ENCODE results near the gene TNFRSF18. TPM values are rescaled to one million over a fixed set of nuclear protein-coding genes. Genes with fewer than 3 reads are reported as not detected.

TNFRSF18 gene
- total and polyA plus RNA-seq, 4 donors: 1.0 to 1.3 (median 1.1) TPM; not detected in 1

DNA sequence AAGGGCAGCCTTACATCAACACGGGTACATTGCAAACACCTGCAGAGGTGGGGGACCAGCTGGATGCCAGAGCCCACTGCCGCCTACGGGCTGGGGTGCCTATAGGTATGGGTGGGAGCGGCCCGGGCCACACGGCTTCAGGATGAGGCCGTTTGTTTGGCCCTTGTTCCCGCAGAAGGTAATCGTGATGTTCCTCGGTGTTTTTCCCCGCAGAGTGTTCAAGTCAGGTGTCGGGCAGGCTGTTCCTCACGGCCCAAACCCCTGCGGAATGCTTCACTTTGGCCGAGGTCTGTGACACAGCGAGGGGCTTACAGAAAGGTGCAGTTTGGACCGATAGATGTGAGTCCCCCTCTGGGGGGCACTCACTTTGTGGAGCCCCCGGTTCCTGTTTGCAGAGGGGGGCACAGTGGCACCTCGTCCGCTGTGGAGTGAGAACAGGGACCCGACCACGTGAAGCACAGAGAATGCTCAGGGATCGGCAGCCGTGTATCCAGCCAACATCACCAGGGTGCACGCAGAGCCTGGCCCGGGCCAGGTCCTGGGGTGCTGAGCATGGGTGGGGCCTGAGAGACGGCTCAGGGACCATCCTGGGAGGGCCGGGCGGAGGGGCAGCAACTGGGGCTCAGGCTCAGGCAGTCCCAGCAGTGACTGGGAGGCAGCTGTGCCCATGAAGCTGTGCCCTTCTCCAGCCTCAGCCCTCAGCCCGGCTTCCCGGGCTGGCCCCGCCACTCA is 33.2 kb downstream of the TNFRSF18 start:
- intact Hi-C loops (cut with DNase I): no loop called here
- Histone ChIP-seq H3K4me3 (ENCODE audit: low read length in 2 of 2) (no peak overlapping the region), H3K4me1 (ENCODE audit: control insufficient read depth in 1 of 2, insufficient read depth in 2 of 2, low read length in 2 of 2) (no peaks in the 10 kb centered on the region), H3K27me3 (ENCODE audit: control insufficient read depth in 1 of 2, insufficient read depth in 2 of 2, low read length in 1 of 2) (peaks cover 0 to 1% of the 10 kb centered on the region in 2 donors), H3K36me3 (ENCODE audit: control insufficient read depth in 1 of 2, insufficient read depth in 2 of 2, low read length in 1 of 2) (no peaks in the 10 kb centered on the region), H3K9me3 (ENCODE audit: control insufficient read depth, low read length) (no peaks in the 10 kb centered on the region), H3K27ac (ENCODE audit: low read depth in 1 of 2, low read length in 2 of 2) (no peak overlapping the region)
- peak; percentile 42 to 70 for DNase-seq
- 33 to 47% methylated on average over 32 of the region's 32 CpGs for WGBS, 2 donors
- ATAC-seq (ENCODE audit: low FRiP score): no peak

DNA sequence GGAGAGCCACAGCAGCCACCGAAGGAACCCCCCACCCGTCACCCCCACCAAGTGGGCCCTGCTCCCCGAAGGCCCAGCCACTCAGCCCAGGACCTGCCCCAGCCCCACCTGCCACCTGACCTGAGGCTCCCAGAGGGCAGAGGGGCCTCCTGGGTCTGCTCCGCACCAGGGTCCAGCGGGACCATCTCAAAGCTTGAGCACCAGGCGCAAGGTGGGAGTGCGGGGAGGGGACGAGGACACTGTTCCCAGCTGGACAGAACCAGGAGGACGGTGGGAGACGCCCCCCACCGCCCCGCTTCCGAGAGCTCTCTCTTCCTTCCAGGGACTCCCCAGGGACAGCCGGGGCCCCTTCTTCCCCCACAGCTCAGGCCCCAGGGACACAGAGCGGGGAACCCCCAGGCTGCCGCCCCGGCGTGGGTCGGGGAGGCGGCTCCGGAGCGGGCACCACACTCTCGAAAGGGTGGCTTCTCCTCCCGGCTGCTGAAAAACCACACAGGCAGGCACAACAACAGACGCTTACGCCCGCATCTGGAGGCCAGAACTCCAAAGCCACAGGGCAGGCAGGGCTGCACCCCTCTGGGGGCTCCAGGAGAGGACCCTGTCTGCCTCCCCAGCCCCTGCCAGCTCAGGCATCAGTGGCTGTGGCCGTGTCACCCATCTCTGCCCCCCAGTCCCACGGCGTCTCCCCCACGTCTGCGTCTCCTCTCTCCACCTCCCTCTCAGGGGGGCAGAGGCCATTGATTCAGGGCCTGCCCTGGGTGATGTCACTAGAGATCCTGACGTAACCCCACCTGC is 34.6 kb downstream of the TNFRSF18 start:
- Histone ChIP-seq H3K9me3 (ENCODE audit: control insufficient read depth, low read length) (no peaks in the 10 kb centered on the region), H3K4me3 (ENCODE audit: low read length in 2 of 2) (no peak overlapping the region), H3K4me1 (ENCODE audit: control insufficient read depth in 1 of 2, insufficient read depth in 2 of 2, low read length in 2 of 2) (no peaks in the 10 kb centered on the region), H3K27me3 (ENCODE audit: control insufficient read depth in 1 of 2, insufficient read depth in 2 of 2, low read length in 1 of 2) (no peaks in the 10 kb centered on the region), H3K27ac (ENCODE audit: low read depth in 1 of 2, low read length in 2 of 2) (no peak overlapping the region), H3K36me3 (ENCODE audit: control insufficient read depth in 1 of 2, insufficient read depth in 2 of 2, low read length in 1 of 2) (no peaks in the 10 kb centered on the region)
- ATAC-seq (ENCODE audit: low FRiP score) (no peak), DNase-seq (peak in 1 of 2 donors; percentile 64)
- WGBS, 2 donors: 76% methylated on average over 33 of the region's 33 CpGs
- intact Hi-C loops (cut with DNase I): no loop called here

DNA sequence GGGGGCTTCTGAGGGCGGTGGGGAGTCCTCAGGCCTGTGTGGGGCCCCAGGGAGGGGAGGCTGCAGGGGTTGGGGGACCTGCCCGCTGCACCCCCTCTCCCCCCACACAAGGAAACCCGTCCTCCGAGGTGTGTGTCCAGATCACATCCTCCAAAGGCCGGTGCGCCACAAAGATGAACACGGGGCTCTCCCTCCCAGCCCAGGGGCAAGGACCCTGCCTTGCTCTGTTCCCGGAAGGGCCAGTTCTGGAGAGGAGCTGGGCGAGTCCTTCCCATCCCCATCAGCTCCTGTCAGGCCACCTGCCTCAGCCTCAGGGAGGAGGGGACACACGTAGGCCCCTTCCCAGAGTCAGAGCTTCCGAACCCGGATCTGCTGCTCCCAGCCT is 35.2 kb downstream of the TNFRSF18 start:
- no peaks in the 10 kb centered on the region for H3K4me1 ChIP-seq (ENCODE audit: control insufficient read depth in 1 of 2, insufficient read depth in 2 of 2, low read length in 2 of 2)

GRCh38 chr1:1170215-1171091 is 35.9 kb downstream of the TNFRSF18 start:
- Histone ChIP-seq H3K36me3 (ENCODE audit: control insufficient read depth in 1 of 2, insufficient read depth in 2 of 2, low read length in 1 of 2) (no peaks in the 10 kb centered on the region), H3K4me1 (ENCODE audit: control insufficient read depth in 1 of 2, insufficient read depth in 2 of 2, low read length in 2 of 2) (no peaks in the 10 kb centered on the region), H3K27me3 (ENCODE audit: control insufficient read depth in 1 of 2, insufficient read depth in 2 of 2, low read length in 1 of 2) (no peaks in the 10 kb centered on the region), H3K4me3 (ENCODE audit: low read length in 2 of 2) (no peak overlapping the region), H3K27ac (ENCODE audit: low read depth in 1 of 2, low read length in 2 of 2) (no peak overlapping the region), H3K9me3 (ENCODE audit: control insufficient read depth, low read length) (no peaks in the 10 kb centered on the region)
- no peak for ATAC-seq (ENCODE audit: low FRiP score)
- peak in 1 of 2 donors; percentile 50 for DNase-seq
- intact Hi-C loops (cut with DNase I): no loop called here
- 49 to 51% methylated on average over 26 of the region's 26 CpGs for WGBS, 2 donors

More for the DNA sequence above, 35.2 kb downstream of the TNFRSF18 start:
- WGBS, 2 donors: 68 to 75% methylated on average over 7 to 12 of the region's 12 CpGs
- peak in 1 of 2 donors; percentile 70 for DNase-seq
- H3K27me3 ChIP-seq (ENCODE audit: control insufficient read depth in 1 of 2, insufficient read depth in 2 of 2, low read length in 1 of 2): no peaks in the 10 kb centered on the region
- no peak overlapping the region for H3K27ac ChIP-seq (ENCODE audit: low read depth in 1 of 2, low read length in 2 of 2)
- H3K9me3 ChIP-seq (ENCODE audit: control insufficient read depth, low read length): no peaks in the 10 kb centered on the region
- H3K4me3 ChIP-seq (ENCODE audit: low read length in 2 of 2): no peak overlapping the region
- intact Hi-C loops (cut with DNase I): no loop called here
- no peaks in the 10 kb centered on the region for H3K36me3 ChIP-seq (ENCODE audit: control insufficient read depth in 1 of 2, insufficient read depth in 2 of 2, low read length in 1 of 2)
- no peak for ATAC-seq (ENCODE audit: low FRiP score)

GRCh38 chr1:1169429-1170214 is 36.8 kb downstream of the TNFRSF18 start:
- ATAC-seq (ENCODE audit: low FRiP score) (no peak), DNase-seq (peak; percentile 45 to 72)
- Histone ChIP-seq H3K27me3 (ENCODE audit: control insufficient read depth in 1 of 2, insufficient read depth in 2 of 2, low read length in 1 of 2) (no peaks in the 10 kb centered on the region), H3K4me1 (ENCODE audit: control insufficient read depth in 1 of 2, insufficient read depth in 2 of 2, low read length in 2 of 2) (no peaks in the 10 kb centered on the region), H3K36me3 (ENCODE audit: control insufficient read depth in 1 of 2, insufficient read depth in 2 of 2, low read length in 1 of 2) (no peaks in the 10 kb centered on the region), H3K27ac (ENCODE audit: low read depth in 1 of 2, low read length in 2 of 2) (no peak overlapping the region), H3K4me3 (ENCODE audit: low read length in 2 of 2) (no peak overlapping the region), H3K9me3 (ENCODE audit: control insufficient read depth, low read length) (no peaks in the 10 kb centered on the region)
- 63 to 67% methylated on average over 32 of the region's 32 CpGs for WGBS, 2 donors
- intact Hi-C loops (cut with DNase I): no loop called here

DNA sequence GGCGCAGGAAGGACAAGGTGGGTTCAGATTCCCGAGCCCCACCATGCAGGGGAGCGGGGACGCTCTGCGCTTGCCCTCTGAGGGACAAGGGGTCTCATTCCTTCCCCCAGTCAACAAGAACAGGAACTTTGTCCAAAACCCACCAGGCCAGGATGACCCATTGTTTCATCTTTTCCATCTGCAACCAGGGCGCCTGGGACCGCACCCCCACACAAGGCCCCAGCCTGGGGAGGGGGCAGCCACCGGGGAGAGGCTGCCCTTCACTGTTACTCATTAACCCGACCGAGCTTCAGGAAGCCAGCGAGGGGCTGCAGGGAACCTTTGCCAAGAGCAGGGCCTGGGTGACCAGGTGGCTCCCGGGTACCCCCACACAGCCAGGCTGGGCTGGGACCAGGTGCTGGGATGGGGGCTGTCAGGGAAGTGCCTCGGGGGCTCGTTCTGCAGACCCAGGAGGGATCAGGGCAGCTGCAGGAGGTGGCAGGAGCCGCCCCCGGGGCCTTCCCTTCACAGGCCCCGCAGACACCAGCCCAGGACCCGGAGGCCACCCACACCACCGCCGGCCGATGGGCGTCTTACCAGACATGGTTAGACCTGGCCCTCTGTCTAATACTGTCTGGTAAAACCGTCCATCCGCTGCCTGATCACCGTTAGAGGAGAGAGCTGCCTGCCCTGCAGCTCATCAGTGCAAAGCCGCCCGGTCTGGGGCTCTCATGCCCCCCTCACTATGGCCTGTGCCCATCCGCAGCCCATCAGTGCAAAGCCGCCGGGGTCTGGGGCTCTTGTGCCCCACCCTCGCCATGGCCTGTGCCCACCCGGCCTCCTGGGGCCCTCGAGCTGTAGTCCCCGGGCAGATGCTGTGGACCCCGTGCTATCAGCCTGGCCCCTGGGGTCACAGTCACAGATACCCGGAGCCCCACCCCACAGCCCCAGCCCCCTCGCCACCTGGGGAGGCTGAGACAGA is 37.7 kb downstream of the TNFRSF18 start:
- no peak overlapping the region for H3K27ac ChIP-seq (ENCODE audit: low read depth in 1 of 2, low read length in 2 of 2)
- no peak overlapping the region for H3K4me3 ChIP-seq (ENCODE audit: low read length in 2 of 2)
- DNase-seq (peak in 1 of 2 donors; percentile 74), ATAC-seq (ENCODE audit: low FRiP score) (no peak)
- intact Hi-C loops (cut with DNase I): no loop called here
- H3K4me1 ChIP-seq (ENCODE audit: control insufficient read depth in 1 of 2, insufficient read depth in 2 of 2, low read length in 2 of 2): no peaks in the 10 kb centered on the region
- 75 to 79% methylated on average over 37 of the region's 37 CpGs for WGBS, 2 donors
- no peaks in the 10 kb centered on the region for H3K9me3 ChIP-seq (ENCODE audit: control insufficient read depth, low read length)
- no peaks in the 10 kb centered on the region for H3K36me3 ChIP-seq (ENCODE audit: control insufficient read depth in 1 of 2, insufficient read depth in 2 of 2, low read length in 1 of 2)
- H3K27me3 ChIP-seq (ENCODE audit: control insufficient read depth in 1 of 2, insufficient read depth in 2 of 2, low read length in 1 of 2): peaks cover 0 to 2% of the 10 kb centered on the region in 2 donors

GRCh38 chr1:1167841-1168450 is 38.4 kb downstream of the TNFRSF18 start:
- H3K4me1 ChIP-seq (ENCODE audit: control insufficient read depth in 1 of 2, insufficient read depth in 2 of 2, low read length in 2 of 2): no peaks in the 10 kb centered on the region
- peaks cover 0 to 2% of the 10 kb centered on the region in 2 donors for H3K27me3 ChIP-seq (ENCODE audit: control insufficient read depth in 1 of 2, insufficient read depth in 2 of 2, low read length in 1 of 2)
- intact Hi-C loops (cut with DNase I): no loop called here
- DNase-seq: peak in 1 of 2 donors; percentile 38
- 74 to 76% methylated on average over 27 to 36 of the region's 36 CpGs for WGBS, 2 donors
- no peak overlapping the region for H3K27ac ChIP-seq (ENCODE audit: low read depth in 1 of 2, low read length in 2 of 2)
- H3K36me3 ChIP-seq (ENCODE audit: control insufficient read depth in 1 of 2, insufficient read depth in 2 of 2, low read length in 1 of 2): no peaks in the 10 kb centered on the region
- H3K4me3 ChIP-seq (ENCODE audit: low read length in 2 of 2): no peak overlapping the region
- ATAC-seq (ENCODE audit: low FRiP score): no peak
- no peaks in the 10 kb centered on the region for H3K9me3 ChIP-seq (ENCODE audit: control insufficient read depth, low read length)
